PC-9 (cell line): ENCODE results near the gene CAMKMT. TPM values are rescaled to one million over a fixed set of nuclear protein-coding genes. Genes with fewer than 3 reads are reported as not detected.

Experiments
- BruUV-seq: library from RNA; stranded (reverse); fragments of 400-500 nt; replicated peaks from 2 replicates; lab custom pipeline; 2021; lab: Mats Ljungman, UMichigan
- CTCF ChIA-PET: fragments of 300-600 bp; sonication (Branson Sonifier 250); formaldehyde crosslinking; loops from one replicate; lab custom pipeline; 2022; ENCODE audit warnings: antibody characterized with exemption; lab: Charles Lee
- POLR2A ChIA-PET: fragments of 300-600 bp; sonication (Branson Sonifier 250); formaldehyde crosslinking; loops from one replicate; lab custom pipeline; 2022; ENCODE audit warnings: antibody characterized with exemption; ENCODE audit not compliant: unreplicated experiment; lab: Charles Lee
- DNase-seq, 2 experiments: peaks; one replicate each; pipeline versions ENCODE4 v3.0.0 to v3.0.0-alpha.2; 2015 to 2022; ENCODE audit warnings: mixed read lengths in 1 of 2
- H2AFZ ChIP-seq: fragments of 200-600 bp; sonication (generic); 2 replicates; pipeline ENCODE4 v1.8.1; 2017; ENCODE audit warnings: antibody characterized with exemption
- H3F3A ChIP-seq: fragments of 200-600 bp; sonication (generic); 2 replicates; pipeline ENCODE4 v1.8.1; 2017; ENCODE audit warnings: antibody characterized with exemption, mild to moderate bottlenecking, low read depth; ENCODE audit not compliant: insufficient read depth
- H3K27ac ChIP-seq: fragments of 200-600 bp; sonication (generic); 2 replicates; pipeline ENCODE4 v1.6.1; 2016; ENCODE audit warnings: mixed run types
- H3K27me3 ChIP-seq: fragments of 200-600 bp; sonication (generic); 2 replicates; pipeline ENCODE4 v1.6.1; 2016; ENCODE audit warnings: low read depth, mixed run types; ENCODE audit not compliant: insufficient read depth
- H3K36me3 ChIP-seq: fragments of 200-600 bp; sonication (generic); 2 replicates; pipeline ENCODE4 v1.6.1; 2016; ENCODE audit warnings: low read depth, mixed run types
- H3K4me1 ChIP-seq: fragments of 200-600 bp; sonication (generic); replicated peaks from 2 replicates; pipeline ENCODE4 v1.6.1; 2016; ENCODE audit warnings: mixed run types; ENCODE audit not compliant: insufficient read depth
- H3K4me2 ChIP-seq: fragments of 200-600 bp; sonication (generic); 2 replicates; pipeline ENCODE4 v1.6.1; 2017; ENCODE audit warnings: mixed run types
- H3K4me3 ChIP-seq: fragments of 200-600 bp; sonication (generic); 2 replicates; pipeline ENCODE4 v1.6.1; 2016; ENCODE audit warnings: mixed run types
- H3K79me2 ChIP-seq: fragments of 200-600 bp; sonication (generic); 2 replicates; pipeline ENCODE4 v1.6.1; 2017; ENCODE audit warnings: low read depth, mixed run types
- H3K9me2 ChIP-seq: fragments of 200-600 bp; sonication (generic); 2 replicates; pipeline ENCODE4 v1.8.1; 2017; ENCODE audit warnings: mild to moderate bottlenecking; ENCODE audit not compliant: insufficient read depth
- H3K9me3 ChIP-seq: fragments of 200-600 bp; sonication (generic); 2 replicates; pipeline ENCODE4 v1.8.1; 2016; ENCODE audit warnings: low read depth; ENCODE audit not compliant: insufficient read depth
- H4K20me1 ChIP-seq: fragments of 200-600 bp; sonication (generic); 2 replicates; pipeline ENCODE4 v1.8.1; 2017; ENCODE audit not compliant: insufficient read depth
- EZH2 ChIP-seq: fragments of 200-600 bp; sonication (generic); IDR thresholded peaks from 2 replicates; pipeline ENCODE4 v1.8.0; 2017; ENCODE audit warnings: antibody characterized with exemption, low read depth
- intact Hi-C: fragments of 100-400 bp; cut with micrococcal nuclease; formaldehyde crosslinking; loops from one replicate; pipeline ENCODE4 v1.10.0; 2022; ENCODE audit not compliant: unreplicated experiment
- total RNA-seq: library from RNA; stranded (reverse); gene quantifications from 2 replicates; pipeline ENCODE4 v1.2.3, GENCODE V29; 2021
- TF ChIP-seq, protein P1 (sequence below): fragments of 200-600 bp; sonication (generic); conservative IDR thresholded peaks from 2 replicates; pipeline ENCODE4 v1.6.1; 2017; ENCODE audit warnings: mixed run types, antibody characterized with exemption, mild to moderate bottlenecking, moderate library complexity

The CAMKMT gene
- total RNA-seq, 1 experiment from 2014 or later = 17.9 TPM

DNA sequence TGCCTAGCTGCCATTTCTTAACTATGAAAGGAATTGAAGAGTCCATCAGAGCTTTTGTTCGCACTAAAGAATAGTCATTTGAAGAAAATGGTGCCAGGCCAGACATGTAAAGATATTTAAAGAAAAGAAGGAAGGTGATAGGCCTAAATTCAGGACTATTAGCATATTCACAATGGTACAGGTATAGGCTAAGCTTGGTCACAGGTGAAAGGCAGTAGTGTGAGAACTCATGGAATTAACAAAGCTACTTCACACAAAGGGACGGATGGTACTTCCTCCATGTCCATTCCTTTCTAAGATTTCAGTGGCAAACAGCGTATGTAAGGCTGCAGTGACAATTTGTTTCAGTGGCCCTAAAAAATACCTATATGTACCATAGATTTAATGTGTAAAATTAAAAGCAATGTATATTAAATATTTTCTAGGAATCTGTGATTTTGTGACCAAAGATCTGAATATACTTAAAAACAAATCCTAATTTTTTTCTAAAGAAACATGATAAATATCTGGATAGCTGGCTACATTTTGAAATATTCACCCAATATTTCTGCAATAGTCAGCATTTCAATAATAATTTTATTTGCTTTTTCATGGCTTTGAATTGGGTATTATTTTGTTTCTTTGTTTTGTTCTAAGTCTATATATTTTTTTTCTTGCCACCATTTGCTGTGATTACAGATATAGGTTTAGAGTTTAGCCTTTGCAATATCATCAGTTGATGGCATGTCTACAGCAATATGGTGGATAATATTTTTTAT is 116.1 kb downstream of the CAMKMT start:
- Histone ChIP-seq H3K9me3 (no peaks in the 10 kb centered on the region), H3K4me1 (peaks cover 9% of the 10 kb centered on the region), H4K20me1 (no peaks in the 10 kb centered on the region), H2AFZ (no peak overlapping the region), H3F3A (no peaks in the 10 kb centered on the region), H3K36me3 (no peaks in the 10 kb centered on the region), H3K9me2 (no peaks in the 10 kb centered on the region), H3K27ac (no peak overlapping the region), H3K4me3 (no peak overlapping the region), H3K4me2 (no peak overlapping the region), H3K27me3 (no peaks in the 10 kb centered on the region), H3K79me2 (no peaks in the 10 kb centered on the region)
- no TSS peak for BruUV-seq
- CTCF ChIA-PET = interaction anchor here (0.7 to 1.1 kb wide), 3 partner anchors 84 to 472 kb away, joined by 3 to 4 read pairs (median 4); no protein-coding TSS in a partner anchor
- DNase-seq = no peak
- POLR2A ChIA-PET = no interaction called here
- intact Hi-C loops = loop anchor here (5.0 kb wide), 1 partner anchor 601 kb away; no protein-coding TSS in a partner anchor
- no peak for TF ChIP-seq EZH2

DNA sequence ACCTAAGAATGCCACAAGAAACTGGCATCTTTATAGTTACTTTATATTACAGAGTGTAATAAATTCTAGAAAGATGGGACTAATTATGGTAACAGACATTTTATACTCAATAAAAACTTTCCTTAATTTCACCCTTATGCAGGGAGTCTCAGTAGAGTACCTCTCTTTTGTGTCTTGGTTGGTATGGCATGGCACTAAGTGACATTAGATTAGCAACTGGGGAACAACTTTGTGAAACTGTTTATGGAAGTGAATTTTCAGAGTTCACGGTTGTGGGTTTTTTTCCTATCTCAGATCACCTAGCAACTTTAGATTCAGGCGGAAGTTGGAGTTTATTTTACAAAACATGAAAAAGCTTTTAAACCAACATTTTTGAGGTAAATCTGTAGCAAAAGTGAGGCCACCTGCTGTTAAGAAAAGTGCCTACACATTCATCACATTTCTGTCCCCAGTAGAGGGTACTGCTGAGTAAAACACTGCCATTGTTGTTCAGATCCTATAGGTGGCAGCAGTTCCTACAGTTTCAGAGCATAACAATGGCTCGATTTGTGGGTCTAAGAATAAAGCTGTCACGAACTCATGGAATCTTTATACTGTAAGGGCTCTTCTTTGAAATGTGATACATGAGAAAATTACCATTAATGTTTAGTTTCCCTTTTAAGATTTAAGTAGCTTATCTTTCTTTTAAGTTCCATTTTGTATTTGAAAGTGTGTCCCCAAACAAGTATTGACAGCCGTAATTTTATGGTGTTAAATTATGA is 117.6 kb downstream of the CAMKMT start:
- Histone ChIP-seq H3K4me3 (no peak overlapping the region), H3K27me3 (no peaks in the 10 kb centered on the region), H4K20me1 (no peaks in the 10 kb centered on the region), H3K4me2 (no peak overlapping the region), H3K36me3 (no peaks in the 10 kb centered on the region), H2AFZ (no peak overlapping the region), H3K4me1 (peaks cover 9% of the 10 kb centered on the region), H3K79me2 (no peaks in the 10 kb centered on the region), H3K27ac (no peak overlapping the region), H3F3A (no peaks in the 10 kb centered on the region), H3K9me2 (no peaks in the 10 kb centered on the region), H3K9me3 (no peaks in the 10 kb centered on the region)
- POLR2A ChIA-PET = interaction anchor here (0.6 kb wide), 4 partner anchors 119 to 440 kb away, joined by 3 to 7 read pairs (median 4); no protein-coding TSS in a partner anchor
- no TSS peak for BruUV-seq
- CTCF ChIA-PET = interaction anchor here (0.6 to 1.6 kb wide), 32 partner anchors 11 to 494 kb away, joined by 3 to 28 read pairs (median 4); partner anchors contain the start of genes CAMKMT and PREPL
- DNase-seq = peak; percentile 51 to 83
- no peak for TF ChIP-seq EZH2
- TF ChIP-seq, protein P1, sequence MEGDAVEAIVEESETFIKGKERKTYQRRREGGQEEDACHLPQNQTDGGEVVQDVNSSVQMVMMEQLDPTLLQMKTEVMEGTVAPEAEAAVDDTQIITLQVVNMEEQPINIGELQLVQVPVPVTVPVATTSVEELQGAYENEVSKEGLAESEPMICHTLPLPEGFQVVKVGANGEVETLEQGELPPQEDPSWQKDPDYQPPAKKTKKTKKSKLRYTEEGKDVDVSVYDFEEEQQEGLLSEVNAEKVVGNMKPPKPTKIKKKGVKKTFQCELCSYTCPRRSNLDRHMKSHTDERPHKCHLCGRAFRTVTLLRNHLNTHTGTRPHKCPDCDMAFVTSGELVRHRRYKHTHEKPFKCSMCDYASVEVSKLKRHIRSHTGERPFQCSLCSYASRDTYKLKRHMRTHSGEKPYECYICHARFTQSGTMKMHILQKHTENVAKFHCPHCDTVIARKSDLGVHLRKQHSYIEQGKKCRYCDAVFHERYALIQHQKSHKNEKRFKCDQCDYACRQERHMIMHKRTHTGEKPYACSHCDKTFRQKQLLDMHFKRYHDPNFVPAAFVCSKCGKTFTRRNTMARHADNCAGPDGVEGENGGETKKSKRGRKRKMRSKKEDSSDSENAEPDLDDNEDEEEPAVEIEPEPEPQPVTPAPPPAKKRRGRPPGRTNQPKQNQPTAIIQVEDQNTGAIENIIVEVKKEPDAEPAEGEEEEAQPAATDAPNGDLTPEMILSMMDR = peak; percentile 100
- intact Hi-C loops = loop anchor here (1.0 to 5.0 kb wide), 6 partner anchors 87 to 602 kb away; no protein-coding TSS in a partner anchor

DNA sequence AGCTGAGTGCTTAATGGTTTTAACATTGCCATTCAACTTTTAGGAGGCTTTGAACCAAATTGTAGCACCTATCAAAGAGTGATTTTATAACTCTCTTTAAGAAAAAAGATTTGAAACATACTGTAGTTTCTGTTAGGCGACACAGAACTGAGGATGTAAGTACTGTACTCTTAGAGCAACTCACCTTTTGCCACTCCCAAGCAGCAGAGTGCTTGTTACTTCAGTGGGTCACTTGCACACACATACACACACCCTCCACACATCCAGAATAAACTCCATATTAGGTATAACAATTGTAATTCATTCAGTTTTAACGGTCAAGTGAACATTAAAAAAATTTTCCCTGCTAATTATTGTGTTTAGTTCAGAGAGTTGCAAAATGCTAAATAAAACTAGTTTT is 118.3 kb downstream of the CAMKMT start:
- DNase-seq = no peak
- peaks cover 9% of the 10 kb centered on the region for H3K4me1 ChIP-seq
- H4K20me1 ChIP-seq = no peaks in the 10 kb centered on the region
- no peaks in the 10 kb centered on the region for H3K9me3 ChIP-seq
- BruUV-seq = no TSS peak
- no peak overlapping the region for H2AFZ ChIP-seq
- H3K27ac ChIP-seq = no peak overlapping the region
- intact Hi-C loops = loop anchor here (2.0 to 5.0 kb wide), 2 partner anchors 69 to 117 kb away; no protein-coding TSS in a partner anchor
- CTCF ChIA-PET = interaction anchor here (0.6 to 1.6 kb wide), 30 partner anchors 11 to 493 kb away, joined by 3 to 28 read pairs (median 4); partner anchors contain the start of genes CAMKMT and PREPL
- no peaks in the 10 kb centered on the region for H3K9me2 ChIP-seq
- TF ChIP-seq, protein P1 = no peak
- no peak for TF ChIP-seq EZH2
- no peak overlapping the region for H3K4me3 ChIP-seq
- H3K27me3 ChIP-seq = no peaks in the 10 kb centered on the region
- no peaks in the 10 kb centered on the region for H3F3A ChIP-seq
- H3K4me2 ChIP-seq = no peak overlapping the region
- no peaks in the 10 kb centered on the region for H3K36me3 ChIP-seq
- no peaks in the 10 kb centered on the region for H3K79me2 ChIP-seq
- POLR2A ChIA-PET = interaction anchor here (0.6 kb wide), 3 partner anchors 228 to 439 kb away, joined by 3 to 7 read pairs (median 4); no protein-coding TSS in a partner anchor
